ENCODE data around the gene TAF5L.
"Not testable (repeated sequence)": the region's sequence is repeated elsewhere in the genome, so short reads cannot be mapped to it uniquely, and the experiment has no call there.

TAF5L gene

GRCh38 chr1:229559336-229559801 lies 66.6 kb downstream of the TAF5L start:
- Mint-ChIP-seq H3K4me3 (peak overlapping the region; percentile 95), H3K4me1 (ENCODE audit: low read depth) (peaks cover 42% of the 10 kb centered on the region), H3K27ac (peak overlapping the region; percentile 86), H3K36me3 (ENCODE audit: low read depth) (peaks cover 12% of the 10 kb centered on the region)
- not testable (repeated sequence) for H3K9me3 Mint-ChIP-seq, H3K27me3 Mint-ChIP-seq
- intact Hi-C loops (cut with micrococcal nuclease): loop anchor here (1.0 to 5.0 kb wide), 2 partner anchors 67 to 508 kb away; partner anchors contain the start of genes GALNT2, TAF5L and URB2

GRCh38 chr1:229558460-229559335 lies 67.2 kb downstream of the TAF5L start, which contains the start of gene ABCB10:
TSS of gene ABCB10 (minus strand) at chr1:229558707. CDS start at chr1:229558652, 55 bp downstream.
- Mint-ChIP-seq H3K9me3 (no peaks in the 10 kb centered on the region), H3K4me1 (ENCODE audit: low read depth) (peaks cover 46% of the 10 kb centered on the region), H3K4me3 (peak within 1 kb of the TSS; percentile 95), H3K27ac (peak within 1 kb of the TSS; percentile 86), H3K36me3 (ENCODE audit: low read depth) (peaks cover 18% of the 10 kb centered on the region), H3K27me3 (no peaks in the 10 kb centered on the region)
- intact Hi-C loops (cut with micrococcal nuclease): loop anchor here (1.0 to 5.0 kb wide), 2 partner anchors 68 to 509 kb away; partner anchors contain the start of genes GALNT2, TAF5L and URB2

- Mint-ChIP-seq H3K36me3 (ENCODE audit: low read depth) (peaks cover 18% of the 10 kb centered on the region), H3K27me3 (no peaks in the 10 kb centered on the region), H3K27ac (peak overlapping the region; percentile 76), H3K9me3 (no peaks in the 10 kb centered on the region), H3K4me3 (peak overlapping the region; percentile 95), H3K4me1 (ENCODE audit: low read depth) (peaks cover 46% of the 10 kb centered on the region)
- intact Hi-C loops (cut with micrococcal nuclease): loop anchor here (5.0 kb wide), 1 partner anchor 509 kb away; the partner anchor contains the start of gene GALNT2
Observed at GRCh38 chr1:229557913-229558414, 68.0 kb downstream of the TAF5L start.

- Mint-ChIP-seq H3K9me3 (no peaks in the 10 kb centered on the region), H3K4me3 (peak overlapping the region; percentile 85), H3K4me1 (ENCODE audit: low read depth) (peaks cover 52% of the 10 kb centered on the region), H3K27ac (peak overlapping the region; percentile 76), H3K36me3 (ENCODE audit: low read depth) (peaks cover 18% of the 10 kb centered on the region), H3K27me3 (no peaks in the 10 kb centered on the region)
- intact Hi-C loops (cut with micrococcal nuclease): loop anchor here (5.0 kb wide), 1 partner anchor 510 kb away; the partner anchor contains the start of gene GALNT2
Observed at GRCh38 chr1:229557200-229557850, 68.6 kb downstream of the TAF5L start.

- H3K27me3 Mint-ChIP-seq: no peaks in the 10 kb centered on the region
- intact Hi-C loops (cut with micrococcal nuclease): loop anchor here (5.0 kb wide), 1 partner anchor 512 kb away; the partner anchor contains the start of gene GALNT2
- no peak overlapping the region for H3K4me3 Mint-ChIP-seq
- peaks cover 62% of the 10 kb centered on the region for H3K4me1 Mint-ChIP-seq (ENCODE audit: low read depth)
- H3K27ac Mint-ChIP-seq: peak overlapping the region; percentile 9
- peaks cover 18% of the 10 kb centered on the region for H3K36me3 Mint-ChIP-seq (ENCODE audit: low read depth)
- H3K9me3 Mint-ChIP-seq: no peaks in the 10 kb centered on the region
Observed at GRCh38 chr1:229554886-229555621, 70.9 kb downstream of the TAF5L start.

GRCh38 chr1:229553621-229554130 lies 72.2 kb downstream of the TAF5L start:
- Mint-ChIP-seq H3K36me3 (ENCODE audit: low read depth) (peaks cover 24% of the 10 kb centered on the region), H3K27ac (no peak overlapping the region), H3K4me3 (no peak overlapping the region), H3K4me1 (ENCODE audit: low read depth) (peaks cover 52% of the 10 kb centered on the region), H3K9me3 (no peaks in the 10 kb centered on the region), H3K27me3 (no peaks in the 10 kb centered on the region)
- intact Hi-C loops (cut with micrococcal nuclease): no loop called here

- H3K4me3 Mint-ChIP-seq: no peak overlapping the region
- intact Hi-C loops (cut with micrococcal nuclease): no loop called here
- peaks cover 52% of the 10 kb centered on the region for H3K4me1 Mint-ChIP-seq (ENCODE audit: low read depth)
- no peak overlapping the region for H3K27ac Mint-ChIP-seq
- peaks cover 32% of the 10 kb centered on the region for H3K36me3 Mint-ChIP-seq (ENCODE audit: low read depth)
- no peaks in the 10 kb centered on the region for H3K27me3 Mint-ChIP-seq
- no peaks in the 10 kb centered on the region for H3K9me3 Mint-ChIP-seq
Observed at GRCh38 chr1:229552732-229553131, 73.2 kb downstream of the TAF5L start.

GRCh38 chr1:229550812-229551567 lies 74.9 kb downstream of the TAF5L start:
- peaks cover 38% of the 10 kb centered on the region for H3K4me1 Mint-ChIP-seq (ENCODE audit: low read depth)
- intact Hi-C loops (cut with micrococcal nuclease): no loop called here
- no peaks in the 10 kb centered on the region for H3K9me3 Mint-ChIP-seq
- H3K27me3 Mint-ChIP-seq: no peaks in the 10 kb centered on the region
- H3K27ac Mint-ChIP-seq: peak overlapping the region; percentile 3
- peaks cover 39% of the 10 kb centered on the region for H3K36me3 Mint-ChIP-seq (ENCODE audit: low read depth)
- H3K4me3 Mint-ChIP-seq: no peak overlapping the region

- Mint-ChIP-seq H3K27me3 (no peaks in the 10 kb centered on the region), H3K4me1 (ENCODE audit: low read depth) (peaks cover 12% of the 10 kb centered on the region), H3K4me3 (no peak overlapping the region), H3K9me3 (no peaks in the 10 kb centered on the region), H3K27ac (no peak overlapping the region), H3K36me3 (ENCODE audit: low read depth) (peaks cover 68% of the 10 kb centered on the region)
- intact Hi-C loops (cut with micrococcal nuclease): no loop called here
Observed at GRCh38 chr1:229547542-229547941, 78.4 kb downstream of the TAF5L start.

GRCh38 chr1:229544587-229544986 lies 81.3 kb downstream of the TAF5L start:
- no peaks in the 10 kb centered on the region for H3K4me1 Mint-ChIP-seq (ENCODE audit: low read depth)
- no peaks in the 10 kb centered on the region for H3K27me3 Mint-ChIP-seq
- intact Hi-C loops (cut with micrococcal nuclease): no loop called here
- no peaks in the 10 kb centered on the region for H3K9me3 Mint-ChIP-seq
- peaks cover 94% of the 10 kb centered on the region for H3K36me3 Mint-ChIP-seq (ENCODE audit: low read depth)
- H3K27ac Mint-ChIP-seq: no peak overlapping the region
- H3K4me3 Mint-ChIP-seq: no peak overlapping the region
